Stimulated activated CD8-positive, alpha-beta memory T cell treated with anti-CD3 and anti-CD28 coated beads, Interleukin-15, amount 100 ng/mL, for 4 hours (primary cell): ENCODE measurements around the gene NR1I2.

Source experiments
- DNase-seq, 2 donors: peaks; one replicate each; pipeline ENCODE4 v3.0.0-alpha.2; 2020; ENCODE audit warnings: low read depth in 2 of 2

Gene NR1I2

GRCh38 chr3:119819806-119820205 lies 37.9 kb downstream of the NR1I2 start:
- DNase-seq = no peak

- DNase-seq = no peak
Observed at GRCh38 chr3:119825820-119826219, 43.9 kb downstream of the NR1I2 start.

DNA sequence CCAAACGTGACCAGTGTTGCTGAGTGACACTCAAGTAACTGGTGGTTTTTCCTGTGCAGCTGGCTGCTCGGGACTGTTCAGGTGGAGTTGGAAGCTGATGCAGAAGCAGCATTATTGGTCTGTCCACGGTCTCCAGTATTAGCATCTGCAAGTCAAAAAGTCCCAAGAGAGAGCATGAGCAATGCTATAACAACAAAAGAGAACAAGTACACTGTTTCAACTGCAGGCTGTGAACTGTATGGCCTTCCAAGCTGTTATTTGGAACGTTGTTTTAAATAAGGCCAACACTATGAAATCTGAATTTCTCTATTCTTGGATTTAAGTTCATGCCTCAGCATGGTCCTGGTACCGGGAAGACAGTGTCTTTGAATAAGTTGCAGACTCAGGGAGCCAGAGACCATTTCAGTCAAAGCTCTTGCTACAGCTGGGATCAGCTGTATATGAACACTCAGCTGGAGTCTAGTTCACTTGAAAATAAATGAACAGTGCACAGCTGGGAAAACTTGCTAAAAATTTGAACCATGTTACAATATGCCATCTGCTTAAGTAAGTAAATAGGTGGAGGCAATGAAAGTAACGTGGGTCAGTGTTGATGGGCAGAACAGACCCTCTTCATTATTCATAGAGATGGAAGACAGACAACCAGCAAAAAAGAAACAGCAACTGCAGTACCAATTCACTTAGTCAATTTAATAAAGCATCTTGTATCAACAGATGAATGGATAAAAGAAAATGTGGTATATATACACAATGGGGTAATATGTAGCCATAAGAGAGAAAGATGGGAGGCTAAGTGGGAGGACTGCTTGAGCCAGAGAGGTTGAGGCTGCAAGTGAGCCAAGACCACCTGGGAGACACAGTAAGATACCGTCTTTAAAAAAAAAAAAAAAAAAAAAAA lies 45.1 kb downstream of the NR1I2 start:
- no peak for DNase-seq

GRCh38 chr3:119829420-119829819 lies 47.5 kb downstream of the NR1I2 start:
- DNase-seq = no peak

- no peak for DNase-seq
Observed at GRCh38 chr3:119831022-119831421, 49.1 kb downstream of the NR1I2 start.

- DNase-seq = no peak
Observed at GRCh38 chr3:119831941-119832371, 50.1 kb downstream of the NR1I2 start.

GRCh38 chr3:119834754-119835370 lies 53.0 kb downstream of the NR1I2 start:
- DNase-seq = no peak

DNA sequence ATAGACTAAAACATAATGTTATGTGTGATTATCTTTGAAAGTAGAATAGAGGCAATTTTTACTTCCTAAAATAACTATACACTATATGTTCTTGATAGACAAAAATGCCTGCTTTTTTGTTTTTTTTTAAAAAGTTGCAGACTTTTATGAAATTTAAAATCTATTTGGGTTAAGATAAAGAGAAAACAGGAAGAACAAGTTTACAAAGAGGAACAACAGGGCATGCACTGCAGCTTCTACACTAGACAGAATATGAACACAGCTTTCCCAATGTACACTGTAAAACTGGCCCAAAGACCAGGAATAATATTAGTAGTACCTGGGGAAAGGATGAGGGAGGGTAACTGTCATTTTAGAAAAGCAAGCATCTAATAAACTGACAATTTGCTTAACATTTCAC lies 53.7 kb downstream of the NR1I2 start:
- no peak for DNase-seq

DNA sequence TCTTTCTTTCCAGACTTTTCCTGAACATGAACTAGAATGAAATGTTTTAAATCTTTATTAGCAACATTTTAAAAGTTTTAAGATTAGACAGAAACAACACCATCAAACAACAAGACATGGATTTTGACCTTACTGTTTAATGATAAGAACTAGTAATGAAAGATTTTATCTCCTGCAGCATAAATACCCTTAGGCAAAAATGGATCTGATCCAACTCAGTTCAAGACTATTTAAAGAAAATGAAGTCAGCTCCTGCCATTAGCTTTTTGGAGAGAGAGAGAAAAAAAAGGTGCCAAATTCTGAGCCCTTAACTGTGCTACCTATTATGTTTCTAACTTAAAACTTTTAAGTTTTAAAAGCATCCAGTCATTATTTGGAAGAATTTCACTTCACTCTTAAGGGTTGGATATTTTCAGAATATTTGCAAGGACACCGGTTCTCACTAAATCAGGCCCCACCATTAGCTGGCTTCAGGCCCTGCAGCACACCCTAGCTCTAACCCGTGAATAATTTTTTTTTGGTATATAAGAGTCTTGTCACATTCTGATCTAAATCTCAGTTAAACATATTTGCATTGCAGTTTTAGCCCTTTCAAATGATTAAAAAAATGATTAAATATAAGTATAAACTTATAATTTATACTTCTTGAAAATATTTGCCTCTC lies 60.0 kb downstream of the NR1I2 start:
- DNase-seq = no peak

GRCh38 chr3:119849126-119849525 lies 67.2 kb downstream of the NR1I2 start:
- DNase-seq = no peak

DNA sequence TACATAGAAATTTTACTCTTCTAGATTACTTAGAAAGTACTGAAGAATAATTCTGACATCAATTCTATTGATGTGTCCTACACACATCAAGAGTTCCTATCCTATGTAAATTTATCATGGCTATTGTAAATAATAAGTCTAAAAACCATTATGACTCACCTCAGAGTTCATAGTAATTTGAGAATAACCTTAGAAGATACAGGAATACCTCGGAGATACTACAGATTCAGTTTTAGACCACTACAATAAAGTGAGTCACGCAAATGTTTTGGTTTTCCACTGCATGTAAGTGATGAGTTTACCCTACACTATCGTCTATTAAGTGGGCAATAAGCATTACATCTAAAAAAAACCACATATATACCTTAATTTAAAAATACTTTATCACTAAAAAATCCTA lies 74.8 kb downstream of the NR1I2 start:
- DNase-seq = no peak

- no peak for DNase-seq
Observed at GRCh38 chr3:119858957-119859356, 77.1 kb downstream of the NR1I2 start.

DNA sequence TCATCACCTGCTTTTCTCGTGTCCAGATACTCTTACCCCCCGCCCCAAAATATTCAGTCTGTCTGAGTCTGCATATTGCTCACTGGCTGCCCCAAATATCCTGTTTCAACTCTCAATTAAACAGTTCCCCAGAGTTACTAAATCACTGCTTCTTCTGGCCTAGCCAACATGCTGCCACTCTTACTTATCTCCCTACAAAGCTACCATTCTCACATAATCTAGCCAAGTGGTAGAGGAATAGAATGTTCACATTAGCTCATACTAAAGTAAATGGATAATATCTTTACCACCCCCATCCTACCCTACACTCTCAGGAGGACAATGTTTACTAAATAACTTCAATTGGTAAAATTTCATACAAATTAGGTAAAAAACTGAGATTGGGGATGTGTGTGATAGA lies 77.8 kb downstream of the NR1I2 start:
- DNase-seq = no peak

DNA sequence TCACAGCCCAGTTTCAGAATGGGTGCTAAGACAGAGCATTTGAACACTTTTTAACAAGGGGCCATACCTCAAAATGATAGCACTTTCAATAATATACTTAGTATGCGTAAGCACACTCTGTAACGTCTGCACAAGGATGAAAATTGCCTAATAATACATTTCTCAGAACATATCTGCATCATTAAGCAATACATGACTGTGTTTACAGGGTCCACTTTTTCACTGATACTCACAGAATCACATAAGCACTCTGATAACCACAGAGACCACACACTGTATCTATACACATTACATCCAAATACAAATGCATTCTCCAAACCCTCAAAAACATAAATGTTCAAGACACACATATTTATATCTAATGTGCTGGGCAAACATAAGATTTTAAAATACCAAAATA lies 79.8 kb downstream of the NR1I2 start:
- no peak for DNase-seq

DNA sequence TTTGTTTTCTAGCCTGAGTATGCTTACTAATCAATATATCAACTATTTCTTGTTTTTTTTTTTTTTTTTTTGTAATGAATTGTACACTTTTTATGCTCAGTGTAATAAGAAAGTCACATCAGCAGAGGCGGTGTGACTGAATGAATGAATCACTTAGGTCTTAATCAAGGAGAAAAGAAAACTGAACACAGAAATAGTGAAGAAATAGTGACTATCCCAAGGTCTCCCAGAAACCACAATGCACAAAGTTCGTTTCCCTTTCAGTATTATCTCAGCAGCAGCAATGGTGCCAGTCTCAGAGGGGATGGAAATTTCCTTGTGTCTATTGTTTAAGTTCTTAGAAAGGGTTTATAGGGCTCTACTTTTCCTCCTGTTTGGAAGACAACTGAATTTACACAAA lies 80.7 kb downstream of the NR1I2 start:
- no peak for DNase-seq

DNA sequence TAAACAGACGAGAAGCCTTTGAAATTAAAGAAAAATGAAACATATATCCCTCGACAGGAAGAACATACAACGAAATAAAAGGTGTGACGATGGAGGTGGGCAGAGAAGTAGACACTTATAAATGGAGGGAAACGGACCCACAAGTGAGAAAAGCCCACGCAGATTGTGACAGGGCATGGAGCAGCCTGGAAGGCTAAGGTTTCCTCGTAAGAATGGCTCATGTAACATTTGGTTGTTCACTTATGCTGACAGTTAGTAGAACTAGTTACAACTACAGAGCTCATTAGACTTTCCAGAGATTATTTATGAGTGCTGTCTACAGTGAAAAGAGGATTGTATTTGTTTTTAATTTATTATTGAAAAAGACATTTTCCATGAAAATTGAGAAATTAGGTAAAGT lies 82.6 kb downstream of the NR1I2 start:
- no peak for DNase-seq
